Stimulated activated CD8-positive, alpha-beta memory T cell treated with anti-CD3 and anti-CD28 coated beads, Interleukin-7, amount 100 ng/mL, for 48 hours (primary cell): ENCODE data around the gene TMEM221.

Experiments used
- DNase-seq, 2 donors: peaks; one replicate each; pipeline ENCODE4 v3.0.0-alpha.2; 2020; ENCODE audit warnings: low read depth in 1 of 2; ENCODE audit errors: extremely low read depth in 1 of 2

TMEM221 gene

GRCh38 chr19:17448131-17448967, at the start of gene TMEM221:
Gene TMEM221 (minus strand): TSS chr19:17448668. CDS start chr19:17448462, 206 bp downstream.
- DNase-seq = no peak

- DNase-seq = no peak
These were observed 48.8 kb upstream of the TMEM221 start for GRCh38 chr19:17497149-17497798.

- peak; percentile 64 to 79 for DNase-seq
These were observed 48.0 kb upstream of the TMEM221 start for GRCh38 chr19:17496337-17496997.

- DNase-seq = no peak
These were observed 47.3 kb upstream of the TMEM221 start for GRCh38 chr19:17495639-17496296.

GRCh38 chr19:17491287-17491686, 42.8 kb upstream of the TMEM221 start:
- DNase-seq = no peak

GRCh38 chr19:17490411-17490810, 41.9 kb upstream of the TMEM221 start:
- DNase-seq = no peak

GRCh38 chr19:17489392-17490030, 41.0 kb upstream of the TMEM221 start:
- DNase-seq = no peak

- peak; percentile 68 to 89 for DNase-seq
These were observed 40.3 kb upstream of the TMEM221 start for GRCh38 chr19:17488593-17489391.

- no peak for DNase-seq
These were observed 39.0 kb upstream of the TMEM221 start for GRCh38 chr19:17487284-17488121.

GRCh38 chr19:17486545-17487240, 38.2 kb upstream of the TMEM221 start:
- no peak for DNase-seq

GRCh38 chr19:17484520-17485185, 36.2 kb upstream of the TMEM221 start:
- no peak for DNase-seq

- no peak for DNase-seq
These were observed 35.1 kb upstream of the TMEM221 start for GRCh38 chr19:17483605-17484002.

GRCh38 chr19:17482877-17483604, 34.6 kb upstream of the TMEM221 start:
- DNase-seq = no peak

GRCh38 chr19:17481986-17482385, 33.5 kb upstream of the TMEM221 start:
- DNase-seq = no peak

GRCh38 chr19:17479325-17479791, 30.9 kb upstream of the TMEM221 start:
- no peak for DNase-seq

GRCh38 chr19:17475541-17476115, 27.2 kb upstream of the TMEM221 start:
- DNase-seq = no peak
